Measurements from ENCODE around the gene TAS1R1. TPM values are rescaled to one million over a fixed set of nuclear protein-coding genes. Genes with fewer than 3 reads are reported as not detected.
"Not testable (repeated sequence)": the region's sequence is repeated elsewhere in the genome, so short reads cannot be mapped to it uniquely, and the experiment has no call there.

Gene TAS1R1
- total RNA-seq, 1 donor from 2014 or later = under 0.01 TPM

DNA sequence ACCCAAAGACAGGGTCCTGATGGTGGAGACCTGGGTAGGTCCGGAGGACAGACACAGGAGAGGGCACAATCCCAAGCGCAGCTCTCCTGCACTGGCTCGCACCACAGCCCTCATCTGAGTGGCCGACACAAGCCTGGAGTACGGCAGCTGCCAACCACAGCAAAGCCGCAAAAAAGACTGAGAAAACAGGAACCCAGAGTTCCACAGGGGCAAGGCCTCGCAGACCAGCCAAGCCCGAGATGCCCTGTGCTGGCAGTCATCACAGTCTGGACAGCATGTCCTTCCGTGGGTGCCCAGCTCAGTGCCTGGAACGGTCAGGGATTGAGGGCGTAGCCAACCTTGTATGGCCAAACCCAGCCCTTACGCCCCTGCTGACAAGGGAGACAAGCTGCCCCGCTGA is 36.1 kb downstream of the TAS1R1 start:
- DNase-seq = no peak

DNA sequence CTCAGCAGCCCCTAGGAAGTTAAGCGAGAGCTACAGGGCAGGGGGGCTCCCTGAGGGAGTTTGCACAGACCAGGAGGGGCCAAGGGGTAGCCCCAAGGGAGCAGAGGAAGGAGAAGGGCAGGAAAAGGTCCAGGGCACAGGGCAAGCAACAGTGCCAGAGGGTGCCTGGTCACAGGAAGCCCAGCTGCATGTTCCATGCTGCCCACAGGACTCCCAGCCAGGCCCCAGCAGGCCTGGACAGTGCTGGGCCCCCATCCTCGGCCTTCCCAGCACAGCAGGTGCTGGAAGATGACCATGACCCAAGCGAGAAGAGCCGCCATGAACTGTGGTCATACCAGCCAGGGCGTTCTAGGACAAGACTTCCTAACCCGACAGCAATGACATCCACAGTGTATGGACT is 36.5 kb downstream of the TAS1R1 start:
- DNase-seq = no peak

DNA sequence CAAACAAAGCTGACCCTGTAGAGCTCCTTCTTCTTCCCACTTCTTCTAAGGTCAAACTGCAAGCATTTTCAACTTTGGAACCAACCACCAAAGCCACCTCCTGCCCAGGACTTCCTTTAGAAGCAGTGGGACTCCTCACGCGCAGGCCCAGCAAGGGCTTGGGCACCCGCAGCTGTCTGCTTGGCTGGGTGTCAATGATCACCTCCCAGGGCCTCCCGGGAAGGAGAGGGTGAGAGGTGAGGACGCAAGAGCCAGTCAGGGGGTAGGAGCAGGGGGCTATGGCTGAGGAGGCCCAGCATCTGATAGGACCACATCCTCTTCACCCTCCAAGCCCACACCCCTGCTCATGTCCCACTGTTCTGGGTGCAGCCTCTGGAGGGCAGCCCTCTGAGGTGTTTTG is 37.3 kb downstream of the TAS1R1 start:
- DNase-seq = no peak

DNA sequence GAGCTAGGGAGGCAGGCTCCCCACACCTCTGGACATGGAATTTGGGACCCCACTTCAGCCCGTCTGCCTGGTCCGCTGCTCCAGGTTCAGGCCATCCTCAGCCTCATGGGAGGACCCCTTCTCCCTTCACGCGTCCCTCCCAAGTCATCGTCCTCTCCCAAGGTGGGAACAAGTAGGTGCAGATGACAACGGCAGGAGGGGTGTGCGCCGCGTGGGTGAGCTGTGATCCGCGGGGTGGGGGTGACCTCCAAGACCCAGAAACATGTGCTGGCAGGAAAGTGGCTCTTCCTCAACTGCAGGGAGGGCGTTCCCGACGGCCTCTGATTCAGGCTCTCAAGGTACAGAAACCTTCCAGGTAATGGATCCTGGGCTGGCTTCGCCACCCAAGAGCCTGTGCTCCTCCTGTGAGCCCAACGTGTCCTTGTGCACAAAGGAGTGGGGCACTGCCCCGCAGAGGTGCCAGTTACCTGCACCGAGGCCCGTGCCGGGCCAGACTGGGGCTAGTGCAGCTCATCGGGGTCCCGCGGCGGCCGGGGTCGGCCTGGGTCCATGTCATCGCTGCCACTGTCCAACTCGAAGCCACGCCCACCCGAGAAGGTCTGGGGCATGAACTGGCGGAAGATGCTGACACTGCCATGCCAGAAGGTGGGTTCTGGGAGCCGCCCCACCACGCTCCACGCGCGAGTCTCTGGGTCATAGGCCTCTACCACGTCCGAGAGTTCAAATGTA is 37.9 kb downstream of the TAS1R1 start:
- DNase-seq = no peak

DNA sequence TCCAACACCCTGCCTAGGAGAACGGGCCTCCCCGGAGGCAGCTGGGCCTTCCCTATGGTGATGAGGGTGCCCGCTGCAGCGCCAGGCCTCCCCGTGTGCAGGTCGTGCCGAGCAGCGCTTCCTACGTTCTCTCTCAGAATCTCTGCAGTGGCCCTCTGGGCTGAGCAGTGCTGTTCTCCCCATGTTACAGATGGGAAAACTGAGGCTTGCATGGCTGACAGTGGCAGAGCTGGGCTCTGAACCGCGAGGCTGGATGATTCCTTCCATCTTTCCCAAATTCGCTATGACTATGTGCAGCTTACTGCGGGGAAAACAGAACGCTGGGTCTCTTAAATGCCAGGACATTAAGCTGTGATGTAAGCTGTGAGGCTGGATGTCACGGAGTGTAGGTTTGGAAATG is 38.7 kb downstream of the TAS1R1 start:
- DNase-seq = no peak

DNA sequence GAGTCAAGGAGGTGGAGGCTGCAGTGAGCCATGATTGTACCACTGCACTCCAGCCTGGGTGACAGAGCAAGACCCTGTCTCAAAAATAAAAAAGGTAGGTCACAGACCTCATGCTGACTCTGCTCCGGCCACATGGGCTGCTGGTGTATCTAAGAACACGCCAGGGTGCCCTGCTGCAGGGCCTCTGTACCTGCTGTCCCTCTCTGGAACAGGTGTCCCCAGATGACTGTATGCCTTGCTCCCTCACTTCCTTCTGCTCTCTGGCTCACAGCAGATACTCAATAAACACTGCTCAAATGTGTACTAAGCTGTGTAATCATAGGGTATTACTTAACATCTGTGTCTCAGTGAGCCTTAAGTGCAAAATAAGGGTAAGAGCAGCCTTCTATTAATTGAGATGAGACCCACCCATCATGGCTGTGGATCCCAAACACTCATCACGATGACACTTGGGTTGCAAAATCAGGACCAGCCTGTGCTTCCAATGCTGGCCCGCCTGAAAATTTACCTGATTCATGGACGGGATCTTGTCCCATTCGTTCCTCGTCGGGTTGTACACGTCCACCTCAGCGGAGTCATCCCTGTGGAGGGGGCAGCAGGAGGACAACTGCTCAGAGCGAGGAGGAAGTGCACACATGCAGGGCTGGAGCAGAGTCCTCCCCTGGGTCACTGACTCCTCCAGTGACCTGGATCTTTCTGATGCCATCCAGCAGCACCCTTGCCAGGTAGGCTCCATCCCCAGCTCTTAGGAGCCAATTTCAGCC is 40.1 kb downstream of the TAS1R1 start:
- no peak for DNase-seq

DNA sequence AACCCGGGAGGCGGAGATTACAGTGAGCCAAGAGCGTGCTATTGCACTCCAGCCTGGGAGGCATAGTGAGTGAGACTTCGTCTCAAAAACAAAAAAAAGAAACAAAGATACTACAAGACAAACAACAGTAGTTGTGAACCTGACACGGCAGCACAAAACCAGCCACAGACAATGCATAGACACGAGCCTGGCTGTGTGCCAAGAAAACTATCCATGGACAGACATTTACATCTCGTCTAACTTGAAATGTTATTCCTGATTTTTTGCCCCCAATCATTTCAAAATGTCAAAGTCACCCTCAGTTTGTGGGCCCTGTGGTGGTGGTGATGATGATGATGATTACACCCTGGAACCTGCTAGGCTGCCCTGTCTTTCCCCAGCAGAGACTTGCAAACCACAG is 41.2 kb downstream of the TAS1R1 start:
- DNase-seq = peak; percentile 48

DNA sequence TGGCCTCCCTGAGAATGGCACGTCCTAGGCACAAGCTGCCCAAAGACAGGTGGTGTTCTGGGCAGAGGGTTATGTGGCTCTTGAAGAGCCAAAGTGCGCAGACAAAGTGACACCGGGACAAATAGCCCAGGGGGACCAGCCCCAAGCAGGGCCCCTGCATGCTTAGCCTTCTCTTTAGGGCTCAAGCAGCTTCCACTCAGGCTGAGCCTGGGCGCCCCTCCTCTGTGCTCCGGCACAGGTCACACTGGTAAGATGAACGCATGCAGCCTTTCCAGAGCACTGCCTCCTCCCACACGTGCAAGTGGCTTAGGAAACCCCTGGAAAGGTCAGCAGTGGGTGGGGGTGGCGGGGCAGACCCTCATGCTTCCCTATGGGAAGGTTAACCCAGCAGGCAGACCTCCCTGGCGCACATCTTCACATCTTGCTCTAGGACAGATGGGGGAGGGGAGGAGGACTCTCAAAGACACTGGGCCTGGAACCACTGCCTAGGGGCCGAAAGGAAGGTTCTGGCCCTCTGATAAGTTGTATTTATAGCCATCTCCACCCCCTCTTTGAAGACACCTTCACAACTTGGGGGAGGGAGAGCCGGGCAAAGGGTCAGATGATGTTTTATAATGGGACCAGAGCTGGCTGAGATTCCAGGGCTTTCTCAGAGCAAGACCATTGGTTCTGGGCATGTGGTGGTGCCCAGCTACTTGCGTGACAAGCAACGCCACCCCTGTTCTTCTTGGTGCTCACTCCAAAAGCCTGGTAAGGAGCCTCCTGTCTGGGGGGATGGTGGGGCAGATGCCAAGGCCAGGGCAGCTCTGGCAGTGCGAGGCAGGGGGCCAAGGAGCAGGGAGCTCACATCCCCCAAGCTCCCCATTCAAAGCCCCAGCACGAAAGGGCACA is 42.0 kb downstream of the TAS1R1 start:
- no peak for DNase-seq

DNA sequence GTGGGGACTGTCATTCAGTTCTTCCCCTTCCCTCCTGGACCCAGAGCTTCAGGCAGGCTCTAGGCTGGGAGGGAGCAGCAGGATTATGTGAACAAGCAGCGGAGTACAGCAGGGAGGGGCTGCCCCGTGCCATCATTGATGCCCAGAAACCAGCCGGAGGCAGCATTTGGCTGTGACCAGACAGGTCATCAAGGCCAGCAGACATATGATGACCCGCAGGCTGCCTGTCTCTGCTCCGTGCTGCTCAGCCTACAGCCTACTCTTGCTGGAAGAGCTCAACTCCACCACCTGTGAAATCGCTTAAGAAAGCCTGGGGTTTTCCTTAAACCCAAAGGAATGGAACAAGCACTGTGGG is 42.6 kb downstream of the TAS1R1 start:
- no peak for DNase-seq

DNA sequence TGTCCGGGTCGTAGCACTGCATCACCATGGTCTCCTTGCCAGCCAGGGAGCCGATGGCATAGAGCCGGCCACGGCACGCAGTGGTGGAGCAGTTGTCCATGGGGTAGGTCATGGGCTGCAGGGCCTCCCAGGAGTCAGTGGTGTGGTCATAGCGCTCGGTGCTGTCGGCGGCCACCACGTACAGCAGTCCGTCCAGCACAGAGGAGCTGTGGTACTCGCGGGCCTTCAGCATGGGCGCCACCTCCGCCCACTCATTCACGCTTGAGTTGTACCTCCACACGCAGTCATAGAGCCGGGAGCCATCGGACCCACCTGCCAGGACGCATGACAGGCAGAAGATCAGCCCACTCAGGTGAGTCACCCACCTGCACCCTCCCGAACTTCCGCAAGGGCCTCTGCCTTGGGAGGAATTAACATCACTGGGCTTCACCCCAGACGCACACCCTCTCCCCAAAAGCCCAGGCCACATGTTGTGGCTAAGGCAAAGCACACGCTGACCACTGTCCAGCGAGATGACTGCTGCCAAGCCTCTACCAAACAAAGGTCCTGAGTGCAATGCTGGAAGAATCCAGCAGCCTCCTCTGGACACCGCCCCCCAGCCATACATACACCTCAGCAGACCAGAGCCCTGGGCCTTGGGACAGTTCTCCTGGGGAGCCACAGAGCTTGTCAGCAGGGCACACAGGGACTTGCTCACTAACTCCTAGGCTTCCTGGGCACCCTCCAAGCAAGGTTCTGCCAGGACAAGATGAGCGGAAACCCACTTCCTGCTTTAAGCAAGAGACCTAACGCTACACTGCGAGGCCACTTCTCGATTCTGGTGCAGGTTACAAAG is 44.3 kb downstream of the TAS1R1 start:
- DNase-seq = peak; percentile 24

DNA sequence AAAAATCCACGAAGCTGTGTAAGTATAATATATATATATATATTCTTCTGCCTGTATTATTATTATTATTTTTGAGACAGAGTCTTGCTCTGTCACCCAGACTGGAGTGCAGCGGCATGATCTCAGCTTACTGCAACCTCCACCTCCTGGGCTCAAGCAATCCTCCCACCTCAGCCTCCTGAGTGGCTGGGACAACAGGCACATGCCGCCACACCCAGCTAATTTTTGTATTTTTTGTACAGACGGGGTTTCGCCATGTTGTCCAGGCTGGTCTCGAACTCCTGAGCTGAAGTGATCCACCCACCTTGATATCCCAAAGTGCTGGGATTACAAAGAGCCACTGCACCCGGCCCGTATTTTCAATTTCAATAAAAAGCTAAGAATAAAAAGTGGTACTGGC is 44.9 kb downstream of the TAS1R1 start:
- not testable (repeated sequence) for DNase-seq

DNA sequence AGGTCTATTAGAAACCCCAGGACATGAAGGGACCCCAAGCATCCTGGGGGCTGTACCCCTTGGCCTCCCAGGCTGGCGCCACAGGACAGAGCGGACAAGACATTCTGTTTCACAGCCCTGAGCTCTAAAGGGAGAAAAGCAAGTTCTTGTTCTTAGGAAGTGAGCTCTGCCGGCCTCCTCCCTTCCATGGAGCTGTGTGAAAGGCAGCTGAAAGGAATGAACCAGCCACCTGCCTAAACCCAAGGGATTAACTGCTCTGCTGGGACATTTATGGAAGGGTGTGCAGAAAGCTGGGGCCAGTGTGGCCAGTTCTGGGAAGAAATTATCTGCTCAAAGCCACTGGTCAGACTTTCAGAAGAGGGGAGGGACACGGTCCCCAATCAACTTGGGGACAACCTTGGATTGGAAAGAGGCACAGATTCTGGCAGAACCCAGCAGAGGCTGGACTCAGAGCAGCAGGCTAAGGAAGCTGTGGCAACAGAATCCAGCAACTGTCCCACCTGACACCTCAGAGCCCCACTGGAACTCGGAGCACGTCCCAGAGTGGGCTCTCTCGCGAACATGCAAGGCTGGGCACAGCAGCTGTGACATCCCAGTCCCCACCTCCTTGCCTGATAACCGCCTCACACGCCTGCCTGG is 45.4 kb downstream of the TAS1R1 start:
- peak; percentile 37 for DNase-seq

DNA sequence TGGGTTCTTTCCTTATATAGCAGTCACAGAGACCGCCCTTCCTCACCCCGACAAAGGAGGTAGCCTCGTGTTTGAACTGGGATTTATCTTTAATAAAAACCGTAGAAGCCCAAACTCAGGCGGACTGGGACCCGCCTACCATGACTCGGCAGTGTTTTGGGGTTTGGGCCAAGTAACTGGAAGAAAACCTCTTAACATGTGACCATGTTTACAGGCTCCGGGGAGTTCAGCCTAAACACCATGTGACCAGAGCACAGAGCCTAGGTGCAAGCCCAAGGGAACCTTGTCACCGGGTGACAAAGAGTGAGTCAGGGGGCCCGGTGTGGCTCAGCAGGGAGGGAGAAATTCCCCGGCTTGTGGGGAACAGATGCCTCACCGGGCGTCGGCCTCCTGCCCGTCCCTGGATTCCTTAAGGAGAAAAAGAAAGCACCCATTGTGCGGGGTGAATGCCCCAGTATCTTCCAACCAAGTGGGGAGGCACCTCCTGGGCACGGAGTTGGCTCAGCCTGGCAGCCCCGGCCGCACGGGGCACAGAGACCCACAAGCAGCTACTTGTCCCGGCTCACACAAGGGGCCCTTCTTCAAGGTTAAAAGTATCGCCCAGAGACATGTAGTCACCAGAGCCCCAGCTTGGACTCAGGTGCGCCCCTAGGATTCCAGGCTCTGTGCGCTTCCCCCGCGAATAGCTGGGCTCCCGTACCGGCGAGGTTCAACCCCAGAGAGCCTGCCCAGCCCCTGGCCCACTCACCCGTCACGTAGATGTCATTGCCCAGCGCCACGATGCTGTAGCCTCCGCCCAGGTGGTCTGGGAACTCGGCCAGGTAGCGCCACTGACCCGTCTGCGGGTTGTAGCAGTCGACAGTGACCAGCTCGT is 46.2 kb downstream of the TAS1R1 start:
- DNase-seq = peak; percentile 86

DNA sequence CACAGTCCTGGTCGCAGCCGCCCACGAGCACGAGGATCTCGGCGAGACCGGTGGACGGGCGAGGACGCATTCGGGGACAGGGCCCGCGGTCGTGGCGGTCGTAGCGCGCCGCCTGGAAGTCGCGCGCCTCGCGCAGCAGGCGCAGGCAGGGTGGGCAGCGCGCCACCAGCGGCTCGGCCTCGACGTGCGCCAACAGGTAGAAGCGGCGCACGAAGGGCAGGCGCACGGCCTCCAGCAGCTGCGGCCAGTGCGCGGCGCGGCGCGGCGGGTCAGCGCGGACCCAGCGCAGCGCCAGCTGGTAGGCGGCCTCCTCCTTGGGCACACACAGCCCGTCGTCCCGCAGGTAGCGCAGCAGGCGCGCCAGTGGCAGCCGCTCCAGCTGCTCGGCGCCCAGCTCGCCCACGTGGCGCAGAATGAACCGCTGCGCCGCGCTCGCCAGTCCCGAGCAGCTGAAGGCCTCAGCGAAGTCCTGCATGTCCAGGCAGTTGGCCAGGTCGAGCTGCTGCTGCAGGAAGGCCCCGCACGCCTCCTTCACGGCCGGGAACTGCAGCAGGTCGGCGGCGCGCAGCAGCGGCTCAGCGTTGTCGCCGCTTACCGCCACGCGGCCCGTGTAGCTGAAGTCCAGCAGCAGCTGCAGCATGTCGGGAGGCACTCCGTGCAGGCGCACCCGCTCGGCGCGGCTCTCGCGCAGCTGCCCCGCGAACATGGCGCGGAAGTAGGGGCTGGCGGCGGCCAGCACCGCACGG is 47.0 kb downstream of the TAS1R1 start:
- no peak for DNase-seq

DNA sequence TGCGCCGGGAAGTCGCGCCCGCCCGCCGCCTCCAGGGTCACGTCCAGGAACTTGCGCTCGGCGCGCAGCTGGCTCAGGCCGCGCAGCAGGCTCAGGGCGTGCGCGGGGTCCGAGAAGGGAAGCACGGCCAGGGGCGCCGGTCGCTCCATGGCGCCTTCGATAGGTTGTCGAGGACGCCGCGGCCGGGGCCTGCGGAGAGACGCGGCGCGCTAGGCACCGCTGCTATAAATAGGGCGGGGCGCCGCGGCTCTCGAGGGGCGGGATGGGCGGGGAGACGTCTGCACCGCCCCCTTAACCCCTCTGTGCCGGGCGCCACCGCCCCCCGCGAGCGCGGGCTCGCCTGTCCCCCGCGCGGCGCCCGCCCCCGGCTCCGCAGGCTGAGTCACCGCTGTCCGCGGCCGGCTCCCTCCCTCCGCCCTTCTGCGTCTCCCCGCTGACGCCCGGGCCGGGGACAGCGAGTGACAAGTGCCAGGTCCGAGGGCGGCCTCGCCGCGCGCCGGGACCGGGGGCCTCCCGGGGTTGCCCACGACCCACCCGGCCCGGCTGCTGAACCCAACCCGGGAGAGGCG is 47.6 kb downstream of the TAS1R1 start, which contains the start of gene KLHL21:
KLHL21 (minus strand) TSS at position 201 of the 569 bp plus-strand sequence; CDS start at position 149, 52 bp downstream.
- peak; percentile 91 for DNase-seq

DNA sequence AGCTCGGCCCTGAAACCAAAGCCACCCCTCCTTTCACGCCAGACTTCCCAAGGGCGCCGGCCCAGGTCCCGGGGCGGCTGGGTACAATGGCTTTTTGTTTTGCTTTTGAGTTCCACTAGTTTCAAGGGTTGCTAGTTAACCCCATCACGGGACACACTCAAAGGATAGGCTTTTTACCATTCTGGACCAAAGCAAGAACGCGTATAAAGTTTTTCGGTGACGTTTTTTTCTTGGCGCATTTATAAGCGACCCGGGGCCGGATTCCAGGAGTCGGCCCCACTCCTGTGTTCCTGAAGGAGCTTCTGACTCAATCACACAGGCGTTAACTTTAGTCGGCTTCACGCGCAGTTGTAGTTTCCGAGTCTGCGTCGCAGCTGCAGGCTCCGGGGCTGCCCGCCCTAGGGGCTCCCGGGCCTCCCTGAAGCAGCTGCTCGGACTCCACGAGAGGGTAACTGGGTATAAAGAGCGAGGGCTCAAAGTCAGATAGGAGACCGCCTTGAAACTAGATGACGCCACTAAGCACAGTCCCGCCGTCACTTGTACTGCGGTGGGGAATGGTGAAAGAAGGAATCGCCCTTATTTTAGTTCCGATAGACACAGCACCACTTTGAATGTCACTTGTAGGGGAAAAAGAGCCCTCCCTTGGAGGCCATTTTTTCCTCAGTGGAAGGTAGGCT is 48.3 kb downstream of the TAS1R1 start:
- peak; percentile 81 for DNase-seq

DNA sequence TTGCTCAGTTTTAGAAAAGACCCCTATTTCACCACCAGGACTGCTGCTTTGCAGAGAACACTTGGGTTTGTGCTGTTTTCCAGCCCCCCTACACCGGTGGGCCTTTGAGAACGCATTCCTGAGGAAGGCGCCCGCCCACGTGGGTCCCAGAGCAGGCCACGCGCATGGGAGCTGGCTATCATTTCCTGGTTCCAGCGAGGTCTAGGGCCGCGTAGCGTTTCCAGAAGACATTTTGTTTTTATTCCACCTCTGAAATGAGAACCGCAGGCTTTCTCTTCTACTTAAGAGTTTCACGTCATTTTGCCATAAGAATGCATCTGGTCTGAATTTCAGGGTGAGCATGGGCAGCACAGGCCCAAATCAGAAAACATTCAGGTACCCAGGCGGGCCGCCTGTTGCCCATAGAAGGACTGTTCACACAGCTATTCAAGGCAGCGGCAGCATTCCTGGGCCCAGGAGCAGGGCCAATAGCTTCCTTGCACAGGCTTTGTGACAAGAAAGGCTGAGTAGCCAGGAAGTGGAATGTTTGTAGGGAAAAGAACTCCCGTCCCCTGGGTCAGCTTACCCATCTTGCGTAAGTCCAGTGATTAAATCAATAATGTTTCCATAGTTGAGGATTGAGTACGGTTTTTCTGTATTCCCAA is 48.9 kb downstream of the TAS1R1 start:
- peak; percentile 92 for DNase-seq

DNA sequence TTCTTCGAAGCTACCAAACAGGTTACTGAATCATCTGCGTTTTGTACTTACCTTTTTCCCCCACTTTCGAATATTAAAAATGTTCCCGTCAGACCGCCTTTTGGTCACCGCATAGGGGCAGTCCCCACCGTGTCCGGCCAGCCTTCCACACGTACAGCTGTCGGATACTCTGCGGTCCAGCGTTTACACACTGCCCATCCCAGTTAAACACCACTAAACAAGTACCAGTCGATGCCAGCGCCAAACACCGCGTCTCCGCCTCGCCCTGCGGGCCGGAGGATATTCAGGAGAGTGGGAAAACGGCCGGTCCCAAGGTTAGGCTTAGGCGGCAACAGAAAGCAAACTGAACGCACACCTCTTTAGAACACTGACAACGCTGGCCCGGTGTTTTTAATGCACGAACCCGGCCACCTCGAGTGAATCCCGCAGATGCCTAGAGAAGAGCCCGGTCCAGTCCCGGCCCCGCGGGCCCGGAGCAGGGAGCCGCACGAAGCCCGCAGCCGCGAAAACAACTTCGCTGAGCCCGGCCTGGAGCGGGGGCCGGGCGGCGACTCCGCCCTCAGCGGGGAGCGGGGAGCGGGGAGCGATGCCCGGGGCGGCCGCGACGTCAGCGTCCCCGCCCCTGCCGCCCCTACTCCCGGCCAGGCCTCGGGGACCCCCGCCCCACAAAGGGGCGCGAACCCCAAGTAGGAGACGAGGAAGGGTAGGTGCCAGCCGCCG is 57.7 kb downstream of the TAS1R1 start:
- peak; percentile 65 for DNase-seq

All from dermis blood vessel endothelial cell (primary cell).